Measurements from ENCODE around the gene RHBDD1.

The RHBDD1 gene

DNA sequence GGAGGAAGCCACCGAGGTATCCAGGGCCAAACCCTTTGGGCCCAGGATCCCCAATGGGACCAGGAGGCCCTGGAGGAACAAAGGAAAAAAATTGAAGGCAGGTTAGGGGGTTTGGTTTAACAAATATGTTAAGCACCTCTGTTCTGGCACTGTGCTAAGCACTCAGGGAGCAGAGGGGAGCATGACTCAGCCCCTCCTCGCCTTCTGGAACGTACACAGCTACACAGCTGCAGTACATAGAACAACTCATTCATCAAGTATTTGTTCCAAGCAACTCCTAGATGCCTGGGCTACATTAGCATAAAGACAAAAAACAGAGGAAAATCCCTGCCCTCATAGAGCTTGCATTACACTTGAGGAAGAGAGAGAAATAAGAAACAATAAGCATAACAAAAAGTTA is 174.6 kb downstream of the RHBDD1 start:
- H3K18ac ChIP-seq (ENCODE audit: low read length), result no peak overlapping the region
- H3K79me1 ChIP-seq (ENCODE audit: low read length), result no peaks in the 10 kb centered on the region
- peaks cover 7% of the 10 kb centered on the region for H3K9me3 ChIP-seq (ENCODE audit: insufficient read depth, low read depth, low read length)
- DNase-seq, result no peak
- no peak overlapping the region for H2AK5ac ChIP-seq (ENCODE audit: low read length)
- no peaks in the 10 kb centered on the region for H3K36me3 ChIP-seq (ENCODE audit: control insufficient read depth in 1 of 2, insufficient read depth in 2 of 2, low read length in 2 of 2)
- no peak overlapping the region for H2AFZ ChIP-seq (ENCODE audit: insufficient read depth, low read length, poor library complexity)
- H4K91ac ChIP-seq (ENCODE audit: low read depth, low read length), result no peak overlapping the region
- H3K4me2 ChIP-seq (ENCODE audit: low read length), result no peak overlapping the region
- no peak overlapping the region for H4K8ac ChIP-seq (ENCODE audit: low read depth, low read length)
- WGBS (ENCODE audit: extremely low coverage, insufficient coverage, insufficient read length), result no CpG with 5 or more reads among the region's 3 CpGs
- no peak overlapping the region for H3K23ac ChIP-seq (ENCODE audit: low read length)
- H2BK12ac ChIP-seq (ENCODE audit: low read length), result no peak overlapping the region
- no peak overlapping the region for H2BK120ac ChIP-seq (ENCODE audit: insufficient read depth, low read length, poor library complexity)
- no peaks in the 10 kb centered on the region for H3K79me2 ChIP-seq (ENCODE audit: control insufficient read depth, insufficient read depth, low read length, poor library complexity)
- no peak overlapping the region for H3K27ac ChIP-seq (ENCODE audit: low read depth, low read length)
- H4K12ac ChIP-seq (ENCODE audit: low read depth, low read length), result no peak overlapping the region
- no peak overlapping the region for H3K4ac ChIP-seq (ENCODE audit: low read depth, low read length)
- H2BK5ac ChIP-seq (ENCODE audit: low read depth, low read length, poor library complexity), result no peak overlapping the region
- no peak overlapping the region for H3K4me3 ChIP-seq (ENCODE audit: low read depth, low read length)
- no peaks in the 10 kb centered on the region for H3K27me3 ChIP-seq (ENCODE audit: insufficient read depth, low read length)
- H3K4me1 ChIP-seq (ENCODE audit: control insufficient read depth in 1 of 2, insufficient read depth in 2 of 2, low read length in 2 of 2), result no peaks in the 10 kb centered on the region
- H3K14ac ChIP-seq (ENCODE audit: low read length), result no peak overlapping the region
- H3K9ac ChIP-seq (ENCODE audit: low read length), result no peak overlapping the region

GRCh38 chr2:227013330-227013729 is 177.5 kb downstream of the RHBDD1 start:
- Histone ChIP-seq H3K4me2 (ENCODE audit: low read length) (no peak overlapping the region), H3K4ac (ENCODE audit: low read depth, low read length) (no peak overlapping the region), H2BK12ac (ENCODE audit: low read length) (no peak overlapping the region), H2BK120ac (ENCODE audit: insufficient read depth, low read length, poor library complexity) (no peak overlapping the region), H3K23ac (ENCODE audit: low read length) (no peak overlapping the region), H3K14ac (ENCODE audit: low read length) (no peak overlapping the region), H3K79me1 (ENCODE audit: low read length) (no peaks in the 10 kb centered on the region), H3K9ac (ENCODE audit: low read length) (no peak overlapping the region), H3K36me3 (ENCODE audit: control insufficient read depth in 1 of 2, insufficient read depth in 2 of 2, low read length in 2 of 2) (no peaks in the 10 kb centered on the region), H2AK5ac (ENCODE audit: low read length) (no peak overlapping the region), H3K4me3 (ENCODE audit: low read depth, low read length) (no peak overlapping the region), H4K12ac (ENCODE audit: low read depth, low read length) (no peak overlapping the region), H4K91ac (ENCODE audit: low read depth, low read length) (no peak overlapping the region), H2BK5ac (ENCODE audit: low read depth, low read length, poor library complexity) (no peak overlapping the region), H3K4me1 (ENCODE audit: control insufficient read depth in 1 of 2, insufficient read depth in 2 of 2, low read length in 2 of 2) (no peaks in the 10 kb centered on the region), H3K27me3 (ENCODE audit: insufficient read depth, low read length) (no peaks in the 10 kb centered on the region), H2AFZ (ENCODE audit: insufficient read depth, low read length, poor library complexity) (no peak overlapping the region), H3K79me2 (ENCODE audit: control insufficient read depth, insufficient read depth, low read length, poor library complexity) (no peaks in the 10 kb centered on the region), H3K9me3 (ENCODE audit: insufficient read depth, low read depth, low read length) (peaks cover under 1% of the 10 kb centered on the region), H3K18ac (ENCODE audit: low read length) (no peak overlapping the region), H4K8ac (ENCODE audit: low read depth, low read length) (no peak overlapping the region), H3K27ac (ENCODE audit: low read depth, low read length) (no peak overlapping the region)
- WGBS (ENCODE audit: extremely low coverage, insufficient coverage, insufficient read length), result no CpG with 5 or more reads among the region's 9 CpGs
- DNase-seq, result no peak

DNA sequence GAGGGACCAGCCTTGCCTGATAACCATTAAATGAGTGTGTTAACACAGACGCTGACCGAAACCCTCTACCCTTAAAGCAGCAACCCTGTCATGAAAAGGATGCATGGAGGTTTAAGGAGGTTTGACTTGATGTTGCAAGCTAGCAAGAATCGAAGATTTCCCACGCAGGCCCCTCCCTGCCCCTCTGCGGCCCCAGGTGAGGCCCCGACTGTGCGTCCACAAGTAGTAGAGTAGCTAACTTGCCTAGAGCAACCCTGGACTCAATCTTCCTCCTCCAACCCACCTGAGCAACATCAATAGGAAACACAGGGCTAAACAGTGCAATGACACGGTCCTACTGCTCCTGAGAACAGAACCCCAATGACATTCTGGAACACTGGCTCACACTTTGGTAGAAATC is 178.0 kb downstream of the RHBDD1 start:
- Histone ChIP-seq H3K4me2 (ENCODE audit: low read length) (no peak overlapping the region), H3K27me3 (ENCODE audit: insufficient read depth, low read length) (no peaks in the 10 kb centered on the region), H3K9me3 (ENCODE audit: insufficient read depth, low read depth, low read length) (no peaks in the 10 kb centered on the region), H3K18ac (ENCODE audit: low read length) (no peak overlapping the region), H3K4ac (ENCODE audit: low read depth, low read length) (no peak overlapping the region), H3K79me1 (ENCODE audit: low read length) (no peaks in the 10 kb centered on the region), H3K27ac (ENCODE audit: low read depth, low read length) (no peak overlapping the region), H2BK12ac (ENCODE audit: low read length) (no peak overlapping the region), H3K9ac (ENCODE audit: low read length) (no peak overlapping the region), H3K14ac (ENCODE audit: low read length) (no peak overlapping the region), H3K4me1 (ENCODE audit: control insufficient read depth in 1 of 2, insufficient read depth in 2 of 2, low read length in 2 of 2) (no peaks in the 10 kb centered on the region), H4K8ac (ENCODE audit: low read depth, low read length) (no peak overlapping the region), H3K23ac (ENCODE audit: low read length) (no peak overlapping the region), H2BK5ac (ENCODE audit: low read depth, low read length, poor library complexity) (no peak overlapping the region), H2AK5ac (ENCODE audit: low read length) (no peak overlapping the region), H4K12ac (ENCODE audit: low read depth, low read length) (no peak overlapping the region), H3K79me2 (ENCODE audit: control insufficient read depth, insufficient read depth, low read length, poor library complexity) (no peaks in the 10 kb centered on the region), H2AFZ (ENCODE audit: insufficient read depth, low read length, poor library complexity) (no peak overlapping the region), H4K91ac (ENCODE audit: low read depth, low read length) (no peak overlapping the region), H2BK120ac (ENCODE audit: insufficient read depth, low read length, poor library complexity) (no peak overlapping the region), H3K4me3 (ENCODE audit: low read depth, low read length) (no peak overlapping the region), H3K36me3 (ENCODE audit: control insufficient read depth in 1 of 2, insufficient read depth in 2 of 2, low read length in 2 of 2) (no peaks in the 10 kb centered on the region)
- whole genome bisulfite sequencing (ENCODE audit: extremely low coverage, insufficient coverage, insufficient read length), result no CpG with 5 or more reads among the region's 8 CpGs
- no peak for DNase-seq

- Histone ChIP-seq H4K91ac (ENCODE audit: low read depth, low read length) (no peak overlapping the region), H3K9me3 (ENCODE audit: insufficient read depth, low read depth, low read length) (no peaks in the 10 kb centered on the region), H4K8ac (ENCODE audit: low read depth, low read length) (no peak overlapping the region), H3K4ac (ENCODE audit: low read depth, low read length) (no peak overlapping the region), H2BK5ac (ENCODE audit: low read depth, low read length, poor library complexity) (no peak overlapping the region), H3K4me1 (ENCODE audit: control insufficient read depth in 1 of 2, insufficient read depth in 2 of 2, low read length in 2 of 2) (no peaks in the 10 kb centered on the region), H2AK5ac (ENCODE audit: low read length) (no peak overlapping the region), H3K18ac (ENCODE audit: low read length) (no peak overlapping the region), H3K36me3 (ENCODE audit: control insufficient read depth in 1 of 2, insufficient read depth in 2 of 2, low read length in 2 of 2) (no peaks in the 10 kb centered on the region), H2BK12ac (ENCODE audit: low read length) (no peak overlapping the region), H3K9ac (ENCODE audit: low read length) (no peak overlapping the region), H3K27ac (ENCODE audit: low read depth, low read length) (no peak overlapping the region), H3K23ac (ENCODE audit: low read length) (no peak overlapping the region), H3K27me3 (ENCODE audit: insufficient read depth, low read length) (no peaks in the 10 kb centered on the region), H4K12ac (ENCODE audit: low read depth, low read length) (no peak overlapping the region), H3K79me1 (ENCODE audit: low read length) (no peaks in the 10 kb centered on the region), H3K4me3 (ENCODE audit: low read depth, low read length) (no peak overlapping the region), H3K79me2 (ENCODE audit: control insufficient read depth, insufficient read depth, low read length, poor library complexity) (no peaks in the 10 kb centered on the region), H3K14ac (ENCODE audit: low read length) (no peak overlapping the region), H2BK120ac (ENCODE audit: insufficient read depth, low read length, poor library complexity) (no peak overlapping the region), H2AFZ (ENCODE audit: insufficient read depth, low read length, poor library complexity) (no peak overlapping the region), H3K4me2 (ENCODE audit: low read length) (no peak overlapping the region)
- no CpG with 5 or more reads among the region's 4 CpGs for WGBS (ENCODE audit: extremely low coverage, insufficient coverage, insufficient read length)
- DNase-seq, result no peak
These were observed 181.0 kb downstream of the RHBDD1 start for GRCh38 chr2:227016894-227017293.
